Ovary (tissue), 3 donors: ENCODE results near the gene PNMA8B.

Source experiments
- EP300 ChIP-seq: sonication (generic); formaldehyde crosslinking; IDR thresholded peaks from one replicate; pipeline ENCODE4 v1.6.1; 2017; ENCODE audit warnings: antibody characterized with exemption
- TF ChIP-seq, protein P1 (sequence below), 3 donors: fragments of 450-650 bp in 2 of 3; fragments of 200-600 bp in 1 of 3; IDR thresholded peaks; one replicate each; pipeline versions ENCODE4 v1.5.1 to v1.8.0; 2016 to 2022; ENCODE audit warnings: antibody characterized with exemption in 3 of 3, mild to moderate bottlenecking in 1 of 3
- donor health status: DM: no; HTN: no; CAD: no.

DNA sequence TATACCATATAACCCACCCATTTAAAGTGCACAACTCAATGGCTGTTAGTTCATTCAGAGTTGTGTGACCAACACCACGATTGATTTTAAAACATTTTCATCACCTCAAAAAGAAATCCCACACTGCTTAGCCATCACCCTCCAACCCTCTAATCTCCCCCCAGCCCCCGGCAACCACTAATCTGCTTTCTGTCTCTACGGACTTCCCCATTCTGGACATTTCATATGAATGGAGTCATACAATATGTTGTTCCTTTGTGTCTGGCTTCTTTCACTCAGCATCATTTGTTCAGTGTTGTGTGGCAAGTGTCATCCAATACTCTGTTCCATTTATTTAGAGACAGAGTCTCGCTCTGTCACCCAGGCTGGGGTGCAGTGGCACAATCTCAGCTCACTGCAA, 4.0 kb upstream of the PNMA8B start:
- TF ChIP-seq EP300, result no peak
- TF ChIP-seq, protein P1, sequence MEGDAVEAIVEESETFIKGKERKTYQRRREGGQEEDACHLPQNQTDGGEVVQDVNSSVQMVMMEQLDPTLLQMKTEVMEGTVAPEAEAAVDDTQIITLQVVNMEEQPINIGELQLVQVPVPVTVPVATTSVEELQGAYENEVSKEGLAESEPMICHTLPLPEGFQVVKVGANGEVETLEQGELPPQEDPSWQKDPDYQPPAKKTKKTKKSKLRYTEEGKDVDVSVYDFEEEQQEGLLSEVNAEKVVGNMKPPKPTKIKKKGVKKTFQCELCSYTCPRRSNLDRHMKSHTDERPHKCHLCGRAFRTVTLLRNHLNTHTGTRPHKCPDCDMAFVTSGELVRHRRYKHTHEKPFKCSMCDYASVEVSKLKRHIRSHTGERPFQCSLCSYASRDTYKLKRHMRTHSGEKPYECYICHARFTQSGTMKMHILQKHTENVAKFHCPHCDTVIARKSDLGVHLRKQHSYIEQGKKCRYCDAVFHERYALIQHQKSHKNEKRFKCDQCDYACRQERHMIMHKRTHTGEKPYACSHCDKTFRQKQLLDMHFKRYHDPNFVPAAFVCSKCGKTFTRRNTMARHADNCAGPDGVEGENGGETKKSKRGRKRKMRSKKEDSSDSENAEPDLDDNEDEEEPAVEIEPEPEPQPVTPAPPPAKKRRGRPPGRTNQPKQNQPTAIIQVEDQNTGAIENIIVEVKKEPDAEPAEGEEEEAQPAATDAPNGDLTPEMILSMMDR (IDR thresholded peaks at IDR 0.05), result no peak
